GDM1 (cell line): ENCODE data around the gene DRAP1.
"Not testable (repeated sequence)": the region's sequence is repeated elsewhere in the genome, so short reads cannot be mapped to it uniquely, and the experiment has no call there.

Source experiments
- DNase-seq: peaks from one replicate; lab custom pipeline; 2025; lab: John Stamatoyannopoulos, UW

The DRAP1 gene

GRCh38 chr11:65931773-65932557 is 12.7 kb downstream of the DRAP1 start:
- no peak for DNase-seq

DNA sequence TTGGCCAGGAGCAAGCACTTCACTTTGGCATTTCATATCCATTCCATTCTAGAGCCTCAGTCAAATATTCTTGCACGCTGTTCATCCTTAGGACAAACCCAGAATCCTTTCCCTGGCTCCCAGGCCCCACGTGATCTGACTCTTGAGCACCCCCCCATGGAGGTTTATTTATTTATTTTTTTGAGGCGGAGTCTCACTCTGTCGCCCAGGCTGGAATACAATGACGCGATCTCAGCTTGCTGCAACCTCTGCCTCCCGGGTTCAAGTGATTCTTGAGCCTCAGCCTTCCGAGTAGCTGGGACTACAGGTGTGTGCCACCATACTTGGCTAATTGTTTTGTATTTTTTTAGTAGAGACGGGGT is 13.3 kb downstream of the DRAP1 start:
- DNase-seq = no peak

GRCh38 chr11:65934014-65934413 is 14.8 kb downstream of the DRAP1 start:
- no peak for DNase-seq

GRCh38 chr11:65937766-65938165 is 18.5 kb downstream of the DRAP1 start:
- DNase-seq = no peak

DNA sequence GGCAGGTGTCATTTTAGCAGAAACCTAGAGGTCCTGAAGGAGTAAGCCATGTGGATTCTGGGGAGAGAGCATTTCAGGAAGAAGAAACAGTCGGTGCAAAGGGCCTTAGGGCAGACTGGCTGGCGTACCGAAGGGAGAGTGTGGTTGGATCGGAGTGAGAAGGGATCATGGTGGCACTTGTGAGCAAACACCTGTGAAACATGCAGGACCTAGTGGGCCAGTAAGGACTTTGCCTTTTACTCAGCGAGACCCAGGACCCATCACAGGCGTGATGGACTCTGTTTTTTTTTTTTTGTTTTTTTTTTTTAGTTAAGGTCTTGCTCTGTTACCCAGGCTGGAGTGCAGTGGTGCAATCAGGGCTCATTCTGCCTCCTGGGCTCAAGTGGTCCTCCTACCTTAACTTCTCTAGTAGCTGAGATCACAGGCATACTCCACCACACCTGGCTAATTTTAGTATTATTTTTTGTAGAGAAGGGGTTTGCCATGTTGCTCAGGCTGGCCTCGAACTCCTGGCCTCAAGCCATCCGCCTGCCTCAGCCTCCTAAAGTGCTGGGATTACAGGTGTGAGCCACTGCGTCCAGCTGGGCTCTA is 22.6 kb downstream of the DRAP1 start:
- no peak for DNase-seq

DNA sequence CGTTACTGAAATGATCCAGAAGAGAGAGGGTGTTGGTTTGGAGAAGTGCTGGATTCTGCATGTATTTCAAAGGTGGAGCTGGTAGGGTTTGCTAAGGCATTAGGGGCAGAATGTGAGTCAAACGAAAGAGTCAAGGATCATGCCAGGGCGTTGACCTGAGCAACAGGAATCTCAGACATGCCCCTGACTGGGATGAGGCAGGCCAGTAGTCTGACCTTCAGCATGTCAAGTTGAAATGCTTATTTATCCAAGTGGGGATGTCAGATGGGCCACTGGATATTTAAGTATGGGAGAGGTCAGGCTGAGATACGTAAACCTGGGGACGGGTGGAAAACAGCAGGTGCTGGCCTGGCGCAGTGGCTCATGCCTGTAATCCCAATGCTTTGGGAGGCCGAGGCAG is 23.3 kb downstream of the DRAP1 start:
- DNase-seq = no peak

- DNase-seq = no peak
These were observed 25.0 kb downstream of the DRAP1 start for GRCh38 chr11:65944191-65944590.

DNA sequence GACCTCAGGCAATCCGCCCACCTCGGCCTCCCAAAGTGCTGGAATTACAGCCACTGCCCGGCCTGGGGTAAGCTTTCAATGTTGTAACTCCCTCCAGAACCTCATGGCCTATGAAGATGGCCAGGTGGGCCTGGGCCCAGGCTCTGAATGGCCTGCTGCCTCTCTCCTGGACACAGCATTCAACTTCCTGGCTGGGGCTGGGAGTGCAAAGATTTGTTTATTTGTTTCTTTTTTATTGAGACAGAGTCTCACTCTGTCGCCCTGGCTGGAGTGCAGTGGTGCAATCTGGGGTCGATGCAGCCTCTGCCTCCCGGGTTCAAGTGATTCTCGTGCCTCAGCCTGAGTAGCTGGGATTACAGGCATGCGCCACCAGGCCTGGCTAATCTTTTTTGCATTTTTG is 25.5 kb downstream of the DRAP1 start:
- no peak for DNase-seq

- no peak for DNase-seq
These were observed 26.2 kb downstream of the DRAP1 start, which contains the start of gene TSGA10IP for GRCh38 chr11:65945430-65945911. TSS of gene TSGA10IP (plus strand) at chr11:65945480. CDS start at chr11:65945676, 196 bp downstream.

DNA sequence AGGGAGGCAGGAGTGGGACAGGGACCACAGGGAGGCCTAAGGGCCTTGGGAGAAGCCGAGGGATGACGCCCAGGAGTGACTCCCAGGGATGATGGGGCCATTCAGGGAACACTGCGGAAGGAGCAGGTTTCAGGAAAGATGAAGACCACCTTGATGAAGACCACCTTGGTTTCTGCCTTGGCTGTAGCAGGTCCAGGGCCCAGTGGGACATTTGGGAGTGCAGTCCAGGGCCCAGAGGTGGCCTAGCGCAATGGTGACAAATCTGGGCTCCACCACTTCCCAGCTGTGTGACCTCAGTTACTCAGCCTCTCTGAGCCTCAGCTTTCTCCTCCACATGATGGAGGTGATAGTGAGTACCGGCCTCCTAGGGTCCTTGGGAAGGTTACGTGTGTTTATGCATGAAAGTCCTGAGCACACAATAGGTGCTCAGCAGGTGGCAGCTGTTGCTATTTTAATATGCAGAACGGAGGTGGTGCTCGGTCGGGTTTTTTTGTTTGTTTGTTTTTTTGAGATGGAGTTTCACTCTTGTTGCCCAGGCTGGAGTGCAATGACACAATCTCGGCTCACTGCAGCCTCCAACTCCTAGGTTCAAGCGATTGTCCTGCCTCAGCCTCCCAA is 26.8 kb downstream of the DRAP1 start:
- DNase-seq = no peak

DNA sequence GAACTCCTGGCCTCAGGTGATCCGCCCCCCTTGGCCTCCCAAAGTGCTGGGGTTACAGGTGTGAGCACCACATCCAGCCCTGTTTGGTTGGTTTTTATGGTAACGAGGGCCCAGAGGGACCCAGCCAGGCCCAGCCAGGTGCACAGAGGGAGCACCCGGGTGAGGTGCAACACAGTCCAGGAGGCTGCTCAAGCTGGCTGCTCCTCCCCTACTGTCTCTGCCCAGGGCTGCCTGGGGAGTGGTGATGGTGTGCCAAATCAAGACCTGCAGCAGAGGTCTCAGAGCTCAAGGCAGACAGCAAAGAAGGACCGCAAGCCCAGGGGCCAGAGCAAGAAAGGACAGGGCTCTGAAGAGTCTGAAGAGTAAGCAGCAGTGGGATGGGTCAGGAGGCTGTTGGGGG is 27.4 kb downstream of the DRAP1 start:
- DNase-seq = no peak

DNA sequence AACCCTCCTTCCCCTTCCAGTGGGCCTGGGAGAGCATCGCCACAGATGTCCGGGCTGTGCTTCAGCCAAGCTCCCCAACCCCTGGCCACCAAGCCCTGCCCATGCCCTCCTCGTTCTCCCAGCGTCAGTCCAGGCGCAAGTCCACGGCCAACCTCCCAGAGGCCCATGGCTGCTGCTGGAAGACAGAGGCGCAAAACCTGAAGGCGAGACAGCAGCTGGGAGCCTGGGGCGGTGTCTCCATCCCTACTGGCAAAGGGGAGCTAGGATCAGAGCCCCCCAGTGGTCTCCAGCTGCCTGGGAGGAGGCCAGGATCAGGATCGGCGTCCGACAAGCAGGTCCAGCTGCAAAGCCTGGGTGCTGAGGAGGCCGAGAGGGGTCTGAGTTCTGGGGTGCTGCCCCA is 27.9 kb downstream of the DRAP1 start:
- DNase-seq = no peak

- DNase-seq = no peak
These were observed 28.4 kb downstream of the DRAP1 start for GRCh38 chr11:65947603-65948125.

- DNase-seq = not testable (repeated sequence)
These were observed 31.5 kb downstream of the DRAP1 start for GRCh38 chr11:65950711-65951110.

- DNase-seq = not testable (repeated sequence)
These were observed 32.4 kb downstream of the DRAP1 start for GRCh38 chr11:65951641-65952040.

- no peak for DNase-seq
These were observed 32.9 kb downstream of the DRAP1 start for GRCh38 chr11:65952052-65952521.

DNA sequence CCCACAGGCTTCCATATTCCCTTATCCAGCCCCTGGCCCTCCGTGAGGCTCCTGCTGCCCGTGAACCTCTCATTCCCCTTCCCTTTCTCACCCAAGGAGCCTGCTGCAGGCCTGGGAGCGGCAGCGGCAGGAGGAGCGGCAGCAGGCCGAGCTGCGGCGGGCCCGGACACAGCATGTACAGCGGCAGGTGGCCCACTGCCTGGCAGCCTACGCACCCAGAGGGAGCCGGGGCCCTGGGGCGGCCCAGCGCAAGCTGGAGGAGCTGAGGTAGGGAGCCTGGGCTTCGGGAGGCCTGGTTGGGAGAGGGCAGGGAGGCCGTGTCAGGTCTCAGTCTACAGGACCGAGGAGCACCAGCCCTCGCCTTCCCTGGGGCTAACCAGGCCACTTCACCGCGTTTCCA is 34.2 kb downstream of the DRAP1 start:
- no peak for DNase-seq

- DNase-seq = no peak
These were observed 35.5 kb downstream of the DRAP1 start for GRCh38 chr11:65954771-65955170.

DNA sequence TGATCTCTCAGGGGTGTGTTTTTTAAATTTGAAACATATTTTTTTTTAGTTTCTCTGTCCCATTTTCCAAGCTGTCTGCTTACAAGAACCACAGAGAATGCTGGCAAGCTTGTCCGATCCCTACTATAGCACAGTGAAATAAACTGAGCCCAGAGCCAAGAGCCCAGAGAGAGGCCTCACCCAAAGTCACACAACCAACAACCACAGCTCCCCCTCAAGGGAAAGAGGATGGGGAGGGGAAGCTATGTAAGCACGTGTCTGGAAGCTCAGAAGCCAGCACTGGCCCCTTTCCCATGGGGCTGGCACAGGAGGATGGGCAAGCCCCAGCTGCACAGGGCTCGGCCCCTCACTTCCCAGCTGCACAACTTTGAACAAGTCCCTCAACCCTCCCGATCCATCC is 39.1 kb downstream of the DRAP1 start:
- peak; percentile 23 for DNase-seq

GRCh38 chr11:65958774-65959420 is 39.7 kb downstream of the DRAP1 start:
- DNase-seq = no peak

- DNase-seq = no peak
These were observed 41.6 kb downstream of the DRAP1 start for GRCh38 chr11:65960824-65961266.
